H9 (cell line): ENCODE results near the gene KMT2B. TPM values are rescaled to one million over a fixed set of nuclear protein-coding genes. Genes with fewer than 3 reads are reported as not detected.

ENCODE experiments used
- DNase-seq: peaks from one replicate; pipeline ENCODE4 v3.0.0-alpha.2; 2017
- H2AFZ ChIP-seq: one replicate; pipeline ENCODE4 v1.6.1; 2013; ENCODE audit warnings: mild to moderate bottlenecking, low read length, control low read depth, moderate library complexity
- H2AK5ac ChIP-seq: 2 replicates; pipeline ENCODE4 v1.6.1; 2013; ENCODE audit warnings: low read length, control low read depth, mixed read lengths; ENCODE audit not compliant: insufficient read length
- H2BK120ac ChIP-seq: one replicate; pipeline ENCODE4 v1.6.1; 2013; ENCODE audit warnings: low read depth, mild to moderate bottlenecking, low read length, control low read depth, inconsistent platforms; ENCODE audit not compliant: poor library complexity, severe bottlenecking
- H2BK12ac ChIP-seq: 2 replicates; pipeline ENCODE4 v1.6.1; 2013; ENCODE audit warnings: low read length, control low read depth, mixed read lengths, low read depth; ENCODE audit not compliant: insufficient read length
- H2BK15ac ChIP-seq: 2 replicates; pipeline ENCODE4 v1.6.1; 2013; ENCODE audit warnings: low read depth, low read length, control low read depth
- H2BK20ac ChIP-seq: one replicate; pipeline ENCODE4 v1.6.1; 2013; ENCODE audit warnings: low read depth, mild to moderate bottlenecking, low read length, control low read depth, inconsistent platforms; ENCODE audit not compliant: poor library complexity, severe bottlenecking
- H2BK5ac ChIP-seq: 2 replicates; pipeline ENCODE4 v1.6.1; 2013; ENCODE audit warnings: low read length, control low read depth, mixed read lengths; ENCODE audit not compliant: insufficient read length
- H3K14ac ChIP-seq: 2 replicates; pipeline ENCODE4 v1.6.1; 2013; ENCODE audit warnings: low read length, control low read depth; ENCODE audit not compliant: insufficient read depth
- H3K18ac ChIP-seq: 2 replicates; pipeline ENCODE4 v1.6.1; 2013; ENCODE audit warnings: low read depth, mild to moderate bottlenecking, mixed read lengths, low read length, control low read depth; ENCODE audit not compliant: insufficient read length
- H3K23ac ChIP-seq: 2 replicates; pipeline ENCODE4 v1.6.1; 2013; ENCODE audit warnings: low read length, control low read depth, mixed read lengths, low read depth; ENCODE audit not compliant: insufficient read length
- H3K23me2 ChIP-seq: 2 replicates; pipeline ENCODE4 v1.6.1; 2013; ENCODE audit warnings: low read depth, mild to moderate bottlenecking, mixed read lengths, low read length, control low read depth; ENCODE audit not compliant: insufficient read length, poor library complexity, severe bottlenecking
- H3K27ac ChIP-seq: 2 replicates; pipeline ENCODE4 v1.5.1; 2013; ENCODE audit warnings: low read length, control low read depth, mixed read lengths, low read depth; ENCODE audit not compliant: insufficient read length
- H3K27me3 ChIP-seq: 2 replicates; pipeline ENCODE4 v1.6.1; 2013; ENCODE audit warnings: low read length, control low read depth, inconsistent platforms; ENCODE audit not compliant: insufficient read depth
- H3K4ac ChIP-seq: 2 replicates; pipeline ENCODE4 v1.6.1; 2013; ENCODE audit warnings: low read depth, mild to moderate bottlenecking, control low read depth, inconsistent platforms, low read length, moderate library complexity
- H3K4me1 ChIP-seq: 2 replicates; pipeline ENCODE4 v1.6.1; 2013; ENCODE audit warnings: low read length, control low read depth, inconsistent platforms; ENCODE audit not compliant: insufficient read depth
- H3K4me2 ChIP-seq: 2 replicates; pipeline ENCODE4 v1.6.1; 2013; ENCODE audit warnings: low read length, control low read depth, mixed read lengths; ENCODE audit not compliant: insufficient read length, insufficient read depth
- H3K56ac ChIP-seq: 2 replicates; pipeline ENCODE4 v1.6.1; 2013; ENCODE audit warnings: low read depth, mild to moderate bottlenecking, mixed read lengths, low read length, control low read depth; ENCODE audit not compliant: insufficient read length
- H3K79me1 ChIP-seq: 2 replicates; pipeline ENCODE4 v1.6.1; 2013; ENCODE audit warnings: low read depth, mild to moderate bottlenecking, moderate library complexity, low read length, control low read depth, inconsistent platforms; ENCODE audit not compliant: insufficient read depth, poor library complexity, severe bottlenecking
- H3K79me2 ChIP-seq: 2 replicates; pipeline ENCODE4 v1.6.1; 2013; ENCODE audit warnings: low read length, control low read depth, inconsistent platforms; ENCODE audit not compliant: insufficient read depth
- H3K9ac ChIP-seq: 2 replicates; pipeline ENCODE4 v1.6.1; 2013; ENCODE audit warnings: low read length, control low read depth, mixed read lengths; ENCODE audit not compliant: insufficient read length; ENCODE audit errors: extremely low read depth
- H3K9me3 ChIP-seq: one replicate; pipeline ENCODE4 v1.6.1; 2013; ENCODE audit warnings: low read depth, low read length, inconsistent platforms; ENCODE audit not compliant: control insufficient read depth
- H3T11ph ChIP-seq: one replicate; pipeline ENCODE4 v1.6.1; 2013; ENCODE audit warnings: mild to moderate bottlenecking, low read length, control low read depth, inconsistent platforms
- H4K20me1 ChIP-seq: one replicate; pipeline ENCODE4 v1.6.1; 2013; ENCODE audit not compliant: control insufficient read depth, insufficient read length, insufficient read depth
- H4K5ac ChIP-seq: 2 replicates; pipeline ENCODE4 v1.6.1; 2013; ENCODE audit warnings: low read depth, mild to moderate bottlenecking, mixed read lengths, low read length, control low read depth; ENCODE audit not compliant: insufficient read length
- H4K8ac ChIP-seq: replicated peaks from 2 replicates; pipeline ENCODE4 v1.6.1; 2013; ENCODE audit warnings: low read length, control low read depth, mixed read lengths, low read depth; ENCODE audit not compliant: insufficient read length
- H4K91ac ChIP-seq: 2 replicates; pipeline ENCODE4 v1.6.1; 2013; ENCODE audit warnings: low read depth, mild to moderate bottlenecking, moderate library complexity, mixed read lengths, low read length, control low read depth; ENCODE audit not compliant: insufficient read length
- H3K27ac Mint-ChIP-seq, 3 experiments: 2 replicates in 2 of 3; 3 replicates in 1 of 3; pipeline ENCODE4 v1.8.0; 2020 to 2021; ENCODE audit warnings: mixed read lengths in 3 of 3, mild to moderate bottlenecking in 1 of 3, moderate library complexity in 1 of 3
- H3K27me3 Mint-ChIP-seq: 2 replicates; pipeline ENCODE4 v1.8.0; 2021; ENCODE audit warnings: low read depth, mild to moderate bottlenecking, moderate library complexity, mixed read lengths
- H3K36me3 Mint-ChIP-seq, 3 experiments: 2 replicates in 2 of 3; 3 replicates in 1 of 3; pipeline ENCODE4 v1.8.0; 2020 to 2021; ENCODE audit warnings: low read depth in 3 of 3, mixed read lengths in 3 of 3; ENCODE audit not compliant: insufficient read depth in 1 of 3
- H3K4me1 Mint-ChIP-seq, 2 experiments: 2 replicates each; pipeline ENCODE4 v1.8.0; 2020; ENCODE audit warnings: mixed read lengths in 2 of 2
- H3K4me3 Mint-ChIP-seq, 2 experiments: 2 replicates in 1 of 2; 3 replicates in 1 of 2; pipeline ENCODE4 v1.8.0; 2020 to 2021; ENCODE audit warnings: mild to moderate bottlenecking in 2 of 2, mixed read lengths in 2 of 2, moderate library complexity in 1 of 2
- H3K9me3 Mint-ChIP-seq, 2 experiments: 2 replicates in 1 of 2; 3 replicates in 1 of 2; pipeline ENCODE4 v1.8.0; 2020; ENCODE audit warnings: mild to moderate bottlenecking in 2 of 2, mixed read lengths in 2 of 2, moderate library complexity in 1 of 2
- WGBS: extraction: QIAGEN DNeasy Blood & Tissue Kit; methylation state at CpG from one replicate; pipeline ENCODE4 v1.1.7; 2013; ENCODE audit warnings: missing lambda C conversion rate, low lambda C conversion rate, mixed read lengths; ENCODE audit not compliant: insufficient read length; ENCODE audit errors: extremely low coverage; 5-methylcytosine and 5-hydroxymethylcytosine counted together
- total RNA-seq: library from RNA; stranded (reverse); gene quantifications from 2 replicates; pipeline ENCODE4 v1.2.1, GENCODE V29; 2021
- TF ChIP-seq, protein P1 (sequence below): fragments of 200-600 bp; sonication (generic); conservative IDR thresholded peaks from 3 replicates; pipeline ENCODE4 v1.8.0; 2021; ENCODE audit warnings: antibody characterized with exemption, mild to moderate bottlenecking

KMT2B gene
- total RNA-seq, 1 experiment from 2014 or later, result 47.7 TPM

DNA sequence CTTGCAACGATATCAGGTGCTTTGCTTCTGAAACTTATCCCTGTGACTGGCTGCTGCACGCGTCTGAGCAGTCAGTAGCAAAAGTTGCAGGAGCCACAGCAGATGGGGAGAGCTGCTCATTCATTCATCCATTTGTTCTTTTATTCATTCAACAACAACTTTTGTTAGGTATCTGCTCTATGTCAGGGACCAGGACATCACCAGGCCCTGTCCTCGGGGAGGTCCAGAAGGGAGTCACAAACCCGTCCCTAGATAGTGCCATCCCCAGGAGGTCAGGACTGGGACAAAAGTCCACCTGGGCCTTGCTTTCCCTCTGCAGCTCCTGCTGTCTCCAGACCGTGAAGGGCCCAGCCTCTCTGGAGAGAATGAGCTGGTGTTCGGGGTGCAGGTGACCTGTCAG, 60.2 kb downstream of the KMT2B start:
- Histone ChIP-seq H3K23ac (no peak overlapping the region), H3K4ac (no peak overlapping the region), H2BK5ac (no peak overlapping the region), H3K9ac (no peak overlapping the region), H3K9me3 (no peaks in the 10 kb centered on the region), H3K79me2 (no peaks in the 10 kb centered on the region), H3K27me3 (no peaks in the 10 kb centered on the region), H2AFZ (no peak overlapping the region), H3K79me1 (no peaks in the 10 kb centered on the region), H3K4me1 (peaks cover 5% of the 10 kb centered on the region; the same call in 1 of the 2 replicates), H4K20me1 (no peaks in the 10 kb centered on the region), H3K56ac (no peak overlapping the region), H2BK15ac (no peak overlapping the region), H2AK5ac (no peak overlapping the region), H3K23me2 (peaks cover 5% of the 10 kb centered on the region), H2BK120ac (no peak overlapping the region), H2BK20ac (no peak overlapping the region), H3K14ac (no peak overlapping the region), H4K5ac (no peak overlapping the region), H3K18ac (no peak overlapping the region), H4K8ac (no peak overlapping the region), H4K91ac (no peak overlapping the region), H3K27ac (no peak overlapping the region), H2BK12ac (no peak overlapping the region), H3K4me2 (no peak overlapping the region), H3T11ph (no peak overlapping the region)
- WGBS, result no CpG with 5 or more reads among the region's 7 CpGs
- Mint-ChIP-seq H3K4me1 (peaks cover 32 to 41% of the 10 kb centered on the region in 2 experiments), H3K9me3 (no peaks in the 10 kb centered on the region; a peak in 1 of 5 replicates), H3K36me3 (peaks cover 0 to 7% (median 2%) of the 10 kb centered on the region in 3 experiments; a peak in 2 of 7 replicates), H3K4me3 (peak overlapping the region in 1 of 2 experiments; percentile 88; a peak in 1 of 5 replicates), H3K27me3 (peaks cover 32% of the 10 kb centered on the region), H3K27ac (no peak overlapping the region; a peak in 1 of 7 replicates)
- no peak for DNase-seq
- TF ChIP-seq, protein P1, sequence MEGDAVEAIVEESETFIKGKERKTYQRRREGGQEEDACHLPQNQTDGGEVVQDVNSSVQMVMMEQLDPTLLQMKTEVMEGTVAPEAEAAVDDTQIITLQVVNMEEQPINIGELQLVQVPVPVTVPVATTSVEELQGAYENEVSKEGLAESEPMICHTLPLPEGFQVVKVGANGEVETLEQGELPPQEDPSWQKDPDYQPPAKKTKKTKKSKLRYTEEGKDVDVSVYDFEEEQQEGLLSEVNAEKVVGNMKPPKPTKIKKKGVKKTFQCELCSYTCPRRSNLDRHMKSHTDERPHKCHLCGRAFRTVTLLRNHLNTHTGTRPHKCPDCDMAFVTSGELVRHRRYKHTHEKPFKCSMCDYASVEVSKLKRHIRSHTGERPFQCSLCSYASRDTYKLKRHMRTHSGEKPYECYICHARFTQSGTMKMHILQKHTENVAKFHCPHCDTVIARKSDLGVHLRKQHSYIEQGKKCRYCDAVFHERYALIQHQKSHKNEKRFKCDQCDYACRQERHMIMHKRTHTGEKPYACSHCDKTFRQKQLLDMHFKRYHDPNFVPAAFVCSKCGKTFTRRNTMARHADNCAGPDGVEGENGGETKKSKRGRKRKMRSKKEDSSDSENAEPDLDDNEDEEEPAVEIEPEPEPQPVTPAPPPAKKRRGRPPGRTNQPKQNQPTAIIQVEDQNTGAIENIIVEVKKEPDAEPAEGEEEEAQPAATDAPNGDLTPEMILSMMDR, result no peak
